ENCODE data around the gene ACADS.
"Not testable (repeated sequence)": the region's sequence is repeated elsewhere in the genome, so short reads cannot be mapped to it uniquely, and the experiment has no call there.

ACADS gene

GRCh38 chr12:120726961-120727360 lies 1.3 kb downstream of the ACADS start:
- no peak overlapping the region for H3K9ac ChIP-seq (ENCODE audit: low read length)
- H2AK5ac ChIP-seq (ENCODE audit: low read length): no peak overlapping the region
- peaks cover 4% of the 10 kb centered on the region for H3K79me1 ChIP-seq (ENCODE audit: low read length)
- H4K91ac ChIP-seq (ENCODE audit: low read depth, low read length): no peak overlapping the region
- H3K14ac ChIP-seq (ENCODE audit: low read length): no peak overlapping the region
- no peak overlapping the region for H3K23ac ChIP-seq (ENCODE audit: low read length)
- H3K4me2 ChIP-seq (ENCODE audit: low read length): no peak overlapping the region
- WGBS (ENCODE audit: extremely low coverage, insufficient coverage, insufficient read length): no CpG with 5 or more reads among the region's 9 CpGs
- no peak overlapping the region for H2BK5ac ChIP-seq (ENCODE audit: low read depth, low read length, poor library complexity)
- H3K4ac ChIP-seq (ENCODE audit: low read depth, low read length): no peak overlapping the region
- no peak overlapping the region for H3K18ac ChIP-seq (ENCODE audit: low read length)
- no peaks in the 10 kb centered on the region for H3K79me2 ChIP-seq (ENCODE audit: control insufficient read depth, insufficient read depth, low read length, poor library complexity)
- no peaks in the 10 kb centered on the region for H3K27me3 ChIP-seq (ENCODE audit: insufficient read depth, low read length)
- H3K36me3 ChIP-seq (ENCODE audit: control insufficient read depth in 1 of 2, insufficient read depth in 2 of 2, low read length in 2 of 2): peaks cover 6 to 17% of the 10 kb centered on the region in 2 experiments
- peaks cover 1% of the 10 kb centered on the region for H3K9me3 ChIP-seq (ENCODE audit: insufficient read depth, low read depth, low read length)
- no peak overlapping the region for H3K4me3 ChIP-seq (ENCODE audit: low read depth, low read length)
- H3K27ac ChIP-seq (ENCODE audit: low read depth, low read length): no peak overlapping the region
- H2AFZ ChIP-seq (ENCODE audit: insufficient read depth, low read length, poor library complexity): no peak overlapping the region
- no peak overlapping the region for H4K12ac ChIP-seq (ENCODE audit: low read depth, low read length)
- H4K8ac ChIP-seq (ENCODE audit: low read depth, low read length): no peak overlapping the region
- H2BK120ac ChIP-seq (ENCODE audit: insufficient read depth, low read length, poor library complexity): no peak overlapping the region
- H3K4me1 ChIP-seq (ENCODE audit: control insufficient read depth in 1 of 2, insufficient read depth in 2 of 2, low read length in 2 of 2): peaks cover 3 to 9% of the 10 kb centered on the region in 2 experiments
- DNase-seq: no peak
- no peak overlapping the region for H2BK12ac ChIP-seq (ENCODE audit: low read length)

- H4K8ac ChIP-seq (ENCODE audit: low read depth, low read length); H3K9ac ChIP-seq (ENCODE audit: low read length); H3K36me3 ChIP-seq (ENCODE audit: control insufficient read depth in 1 of 2, insufficient read depth in 2 of 2, low read length in 2 of 2); H2BK5ac ChIP-seq (ENCODE audit: low read depth, low read length, poor library complexity); H3K23ac ChIP-seq (ENCODE audit: low read length); H3K4me3 ChIP-seq (ENCODE audit: low read depth, low read length); H2AFZ ChIP-seq (ENCODE audit: insufficient read depth, low read length, poor library complexity); H3K4me2 ChIP-seq (ENCODE audit: low read length); H3K18ac ChIP-seq (ENCODE audit: low read length); H3K27me3 ChIP-seq (ENCODE audit: insufficient read depth, low read length); H2AK5ac ChIP-seq (ENCODE audit: low read length); H2BK12ac ChIP-seq (ENCODE audit: low read length); H2BK120ac ChIP-seq (ENCODE audit: insufficient read depth, low read length, poor library complexity); DNase-seq; H3K4me1 ChIP-seq (ENCODE audit: control insufficient read depth in 1 of 2, insufficient read depth in 2 of 2, low read length in 2 of 2); H4K12ac ChIP-seq (ENCODE audit: low read depth, low read length); H3K9me3 ChIP-seq (ENCODE audit: insufficient read depth, low read depth, low read length); H3K27ac ChIP-seq (ENCODE audit: low read depth, low read length); H3K4ac ChIP-seq (ENCODE audit: low read depth, low read length); H4K91ac ChIP-seq (ENCODE audit: low read depth, low read length); H3K79me2 ChIP-seq (ENCODE audit: control insufficient read depth, insufficient read depth, low read length, poor library complexity); H3K79me1 ChIP-seq (ENCODE audit: low read length); H3K14ac ChIP-seq (ENCODE audit: low read length): not testable (repeated sequence)
- no CpG with 5 or more reads among the region's 35 CpGs for WGBS (ENCODE audit: extremely low coverage, insufficient coverage, insufficient read length)
Observed at GRCh38 chr12:120732198-120732597, 6.6 kb downstream of the ACADS start.

- Histone ChIP-seq H3K23ac (ENCODE audit: low read length) (no peak overlapping the region), H4K12ac (ENCODE audit: low read depth, low read length) (no peak overlapping the region), H3K9me3 (ENCODE audit: insufficient read depth, low read depth, low read length) (no peaks in the 10 kb centered on the region), H3K4me3 (ENCODE audit: low read depth, low read length) (no peak overlapping the region), H3K4me1 (ENCODE audit: control insufficient read depth in 1 of 2, insufficient read depth in 2 of 2, low read length in 2 of 2) (no peaks in the 10 kb centered on the region), H2BK120ac (ENCODE audit: insufficient read depth, low read length, poor library complexity) (no peak overlapping the region), H3K4me2 (ENCODE audit: low read length) (no peak overlapping the region), H3K18ac (ENCODE audit: low read length) (no peak overlapping the region), H2AK5ac (ENCODE audit: low read length) (no peak overlapping the region), H3K36me3 (ENCODE audit: control insufficient read depth in 1 of 2, insufficient read depth in 2 of 2, low read length in 2 of 2) (peaks cover 0 to 4% of the 10 kb centered on the region in 2 experiments), H4K8ac (ENCODE audit: low read depth, low read length) (no peak overlapping the region), H3K14ac (ENCODE audit: low read length) (no peak overlapping the region), H3K27me3 (ENCODE audit: insufficient read depth, low read length) (no peaks in the 10 kb centered on the region), H3K27ac (ENCODE audit: low read depth, low read length) (no peak overlapping the region), H3K9ac (ENCODE audit: low read length) (no peak overlapping the region), H3K4ac (ENCODE audit: low read depth, low read length) (no peak overlapping the region), H2AFZ (ENCODE audit: insufficient read depth, low read length, poor library complexity) (no peak overlapping the region), H2BK12ac (ENCODE audit: low read length) (no peak overlapping the region), H3K79me2 (ENCODE audit: control insufficient read depth, insufficient read depth, low read length, poor library complexity) (no peaks in the 10 kb centered on the region), H2BK5ac (ENCODE audit: low read depth, low read length, poor library complexity) (no peak overlapping the region), H3K79me1 (ENCODE audit: low read length) (no peaks in the 10 kb centered on the region), H4K91ac (ENCODE audit: low read depth, low read length) (no peak overlapping the region)
- no peak for DNase-seq
- WGBS (ENCODE audit: extremely low coverage, insufficient coverage, insufficient read length): no CpG with 5 or more reads among the region's 3 CpGs
Observed at GRCh38 chr12:120733574-120733973, 7.9 kb downstream of the ACADS start.

GRCh38 chr12:120734210-120734609 lies 8.6 kb downstream of the ACADS start:
- no peaks in the 10 kb centered on the region for H3K79me1 ChIP-seq (ENCODE audit: low read length)
- no peaks in the 10 kb centered on the region for H3K79me2 ChIP-seq (ENCODE audit: control insufficient read depth, insufficient read depth, low read length, poor library complexity)
- H4K91ac ChIP-seq (ENCODE audit: low read depth, low read length): no peak overlapping the region
- no peak overlapping the region for H3K4me3 ChIP-seq (ENCODE audit: low read depth, low read length)
- no peak overlapping the region for H4K12ac ChIP-seq (ENCODE audit: low read depth, low read length)
- H2BK12ac ChIP-seq (ENCODE audit: low read length): no peak overlapping the region
- no peak overlapping the region for H4K8ac ChIP-seq (ENCODE audit: low read depth, low read length)
- no peak overlapping the region for H2BK5ac ChIP-seq (ENCODE audit: low read depth, low read length, poor library complexity)
- H2BK120ac ChIP-seq (ENCODE audit: insufficient read depth, low read length, poor library complexity): no peak overlapping the region
- no peak overlapping the region for H3K18ac ChIP-seq (ENCODE audit: low read length)
- WGBS (ENCODE audit: extremely low coverage, insufficient coverage, insufficient read length): no CpG with 5 or more reads among the region's 10 CpGs
- H2AFZ ChIP-seq (ENCODE audit: insufficient read depth, low read length, poor library complexity): no peak overlapping the region
- no peak overlapping the region for H3K9ac ChIP-seq (ENCODE audit: low read length)
- no peak overlapping the region for H2AK5ac ChIP-seq (ENCODE audit: low read length)
- H3K27me3 ChIP-seq (ENCODE audit: insufficient read depth, low read length): no peaks in the 10 kb centered on the region
- no peaks in the 10 kb centered on the region for H3K9me3 ChIP-seq (ENCODE audit: insufficient read depth, low read depth, low read length)
- H3K27ac ChIP-seq (ENCODE audit: low read depth, low read length): no peak overlapping the region
- H3K4me2 ChIP-seq (ENCODE audit: low read length): no peak overlapping the region
- no peak for DNase-seq
- no peaks in the 10 kb centered on the region for H3K4me1 ChIP-seq (ENCODE audit: control insufficient read depth in 1 of 2, insufficient read depth in 2 of 2, low read length in 2 of 2)
- no peak overlapping the region for H3K14ac ChIP-seq (ENCODE audit: low read length)
- no peak overlapping the region for H3K4ac ChIP-seq (ENCODE audit: low read depth, low read length)
- no peak overlapping the region for H3K23ac ChIP-seq (ENCODE audit: low read length)
- peaks cover 4 to 5% of the 10 kb centered on the region in 2 experiments for H3K36me3 ChIP-seq (ENCODE audit: control insufficient read depth in 1 of 2, insufficient read depth in 2 of 2, low read length in 2 of 2)

Measured in trophoblast cell (in vitro differentiated cells and primary cell).